Ovary (tissue), 3 donors: Measurements from ENCODE around the gene GHR.

Experiments
- CTCF ChIP-seq, 3 donors: fragments of 450-650 bp in 2 of 3; fragments of 200-600 bp in 1 of 3; IDR thresholded peaks; one replicate each; pipeline versions ENCODE4 v1.5.1 to v1.8.0; 2016 to 2022; ENCODE audit warnings: antibody characterized with exemption in 3 of 3, mild to moderate bottlenecking in 1 of 3
- EP300 ChIP-seq: sonication (generic); formaldehyde crosslinking; IDR thresholded peaks from one replicate; pipeline ENCODE4 v1.6.1; 2017; ENCODE audit warnings: antibody characterized with exemption
- POLR2A ChIP-seq: fragments of 450-650 bp; IDR thresholded peaks from one replicate; pipeline ENCODE4 v1.6.1; 2017; ENCODE audit warnings: antibody characterized with exemption, mild to moderate bottlenecking, moderate library complexity
- donor health status: DM: no; HTN: no; CAD: no.

GRCh38 chr5:42566652-42567295, 143.5 kb downstream of the GHR start:
- no peak for TF ChIP-seq POLR2A
- no peak for TF ChIP-seq EP300
- no peak for TF ChIP-seq CTCF (IDR thresholded peaks at IDR 0.05)
